SIG-M5 treated with dmso at 0.1 percent for 504 hours (cell line): ENCODE measurements around the gene PATL2.
"Not testable (repeated sequence)": the region's sequence is repeated elsewhere in the genome, so short reads cannot be mapped to it uniquely, and the experiment has no call there.

Experiments
- DNase-seq: peaks from one replicate; lab custom pipeline; 2025; ENCODE audit not compliant: unreplicated experiment; lab: John Stamatoyannopoulos, UW

PATL2 gene

GRCh38 chr15:44692659-44693058, 18.5 kb downstream of the PATL2 start:
- no peak for DNase-seq

- DNase-seq = not testable (repeated sequence)
Measured at GRCh38 chr15:44690245-44690644, 20.9 kb downstream of the PATL2 start.

GRCh38 chr15:44689318-44689717, 21.8 kb downstream of the PATL2 start:
- not testable (repeated sequence) for DNase-seq

GRCh38 chr15:44682809-44683682, 28.1 kb downstream of the PATL2 start:
- peak; percentile 11 for DNase-seq

GRCh38 chr15:44682211-44682610, 28.9 kb downstream of the PATL2 start:
- DNase-seq = peak; percentile 22

DNA sequence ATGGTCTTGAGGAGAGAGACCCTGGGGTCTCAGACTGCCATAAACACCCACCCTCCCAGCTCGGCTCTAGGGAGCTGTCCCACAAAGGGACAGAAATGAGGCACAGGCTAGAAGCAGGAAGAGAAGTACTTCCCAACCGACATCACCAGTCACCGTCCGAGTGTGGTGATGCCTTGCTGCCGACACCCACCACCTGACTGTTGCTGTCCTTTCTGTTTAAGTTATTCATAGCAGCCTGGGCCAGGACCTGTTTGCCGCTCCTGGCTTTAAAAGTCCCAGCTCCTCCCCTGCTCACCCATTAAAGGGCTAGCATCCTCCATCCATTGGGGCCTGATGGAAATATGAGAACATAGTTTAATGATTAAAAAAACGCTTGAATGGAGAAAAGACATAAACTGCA, 34.4 kb downstream of the PATL2 start:
- no peak for DNase-seq

DNA sequence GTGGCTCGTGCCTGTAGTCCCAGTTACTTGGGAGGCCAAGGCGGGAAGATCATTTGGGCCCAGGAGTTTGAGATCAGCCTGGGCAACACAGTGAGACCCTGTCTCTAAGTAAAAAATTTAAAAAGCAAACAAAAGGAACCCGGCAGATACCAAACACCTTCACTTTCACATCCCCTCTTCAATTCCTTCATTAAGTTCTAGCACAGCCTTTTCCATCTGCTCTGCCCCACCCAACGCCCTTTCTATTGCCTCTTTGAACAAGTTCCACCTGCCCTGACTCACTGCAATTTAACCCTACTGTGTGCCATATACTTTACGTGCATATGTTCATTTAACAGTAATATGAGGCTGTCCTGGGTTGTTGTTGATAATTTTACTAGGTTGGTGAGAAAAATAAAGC, 35.2 kb downstream of the PATL2 start:
- no peak for DNase-seq

DNA sequence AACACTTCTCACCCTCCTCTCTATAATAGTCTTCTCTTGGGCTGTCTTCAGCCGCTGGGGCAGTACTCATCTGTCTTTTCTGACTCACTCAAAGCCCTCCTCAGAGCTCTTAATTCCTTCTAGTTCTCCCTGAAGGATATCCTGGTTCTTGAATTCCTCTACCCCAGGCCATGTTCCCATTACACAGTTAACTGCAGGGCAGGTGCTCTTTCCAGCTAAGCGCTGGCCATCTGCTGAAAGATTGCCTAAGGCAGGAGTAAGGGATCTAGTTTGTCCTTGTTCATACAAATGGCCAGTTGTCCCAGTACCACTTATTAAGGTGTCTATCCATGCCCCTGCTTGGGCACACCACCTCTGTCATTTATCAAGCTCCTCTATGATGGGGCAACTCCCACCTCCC, 37.5 kb downstream of the PATL2 start:
- no peak for DNase-seq

- no peak for DNase-seq
Measured at GRCh38 chr15:44670087-44670950, 40.8 kb downstream of the PATL2 start.

GRCh38 chr15:44668921-44669320, 42.2 kb downstream of the PATL2 start:
- DNase-seq = no peak

GRCh38 chr15:44667039-44667360, 44.1 kb downstream of the PATL2 start:
- DNase-seq = no peak

GRCh38 chr15:44666210-44667038, 44.7 kb downstream of the PATL2 start:
- DNase-seq = peak; percentile 2

GRCh38 chr15:44663410-44664308, 47.5 kb downstream of the PATL2 start, which contains the start of gene SPG11:
Gene SPG11 (minus strand): TSS chr15:44663662. CDS start chr15:44663647, 15 bp downstream.
- peak; percentile 94 for DNase-seq

GRCh38 chr15:44662478-44663409, 48.4 kb downstream of the PATL2 start:
- peak; percentile 57 for DNase-seq

- peak; percentile 3 for DNase-seq
Measured at GRCh38 chr15:44661576-44661975, 49.5 kb downstream of the PATL2 start.

- peak; percentile 8 for DNase-seq
Measured at GRCh38 chr15:44659056-44659455, 52.1 kb downstream of the PATL2 start.

GRCh38 chr15:44657378-44657777, 53.7 kb downstream of the PATL2 start:
- no peak for DNase-seq

DNA sequence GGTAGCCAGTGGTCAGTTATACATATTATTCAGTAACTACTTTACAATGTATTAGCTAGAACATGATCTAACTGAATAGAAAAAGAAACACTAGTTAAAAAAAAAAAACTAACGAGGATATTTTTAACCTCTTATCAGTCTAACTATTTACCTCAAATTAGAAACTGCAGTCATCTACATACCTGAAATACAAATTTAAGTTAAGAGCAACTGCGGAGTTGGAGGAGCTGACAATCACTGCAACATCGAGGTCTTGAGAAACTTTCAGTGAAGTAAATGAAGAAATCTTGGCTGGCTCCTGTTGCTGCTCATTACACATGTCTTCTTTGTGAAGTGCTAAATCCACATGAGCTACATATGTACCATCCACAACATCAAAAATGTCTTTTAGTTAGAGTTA, 54.2 kb downstream of the PATL2 start:
- DNase-seq = no peak

- DNase-seq = no peak
Measured at GRCh38 chr15:44656298-44656697, 54.8 kb downstream of the PATL2 start.
